K562 (cell line): ENCODE measurements around the gene GALNT16. TPM values are rescaled to one million over a fixed set of nuclear protein-coding genes. Genes with fewer than 3 reads are reported as not detected.
A peak's percentile ranks its signal among the peaks of the same experiment; 100 is the strongest.

Experiments
- ATAC-seq: fragments of 200-7000 bp; cut with Tn5 transposase; 3 replicates; pipeline ENCODE4 v1.9.1; 2020; ENCODE audit warnings: moderate library complexity
- BruUV-seq: library from RNA; stranded (reverse); fragments of 400-500 nt; replicated peaks from 2 replicates; lab custom pipeline; 2021; lab: Mats Ljungman, UMichigan
- CTCF ChIA-PET: fragments of 300-600 bp; formaldehyde crosslinking; extraction: SDS; loops from one replicate; lab custom pipeline; 2021; ENCODE audit warnings: low intra/inter-chr PET ratio; lab: Yijun Ruan, JAX
- POLR2A ChIA-PET: fragments of 300-600, 350-650 bp; sonication (Branson Sonifier 250); formaldehyde crosslinking; extraction: SDS; loops from one replicate; lab custom pipeline; 2021; ENCODE audit warnings: antibody characterized with exemption, inconsistent platforms; lab: Yijun Ruan, JAX
- DNase-seq, 4 experiments: peaks; one replicate each; pipeline versions ENCODE4 v3.0.0 to v3.0.0-alpha.2; 2011 to 2018; ENCODE audit warnings: low spot score in 3 of 4, mixed read lengths in 3 of 4; ENCODE audit errors: extremely low read depth in 1 of 4
- FAIRE-seq: peaks from 2 replicates; lab custom pipeline; 2011; peaks lifted over from hg19 to GRCh38; lab: Jason Lieb, UNC
- H2AFZ ChIP-seq: 2 replicates; pipeline ENCODE4 v1.6.0; 2011; ENCODE audit warnings: low read depth, low read length, control low read depth, inconsistent platforms
- H3K27ac ChIP-seq: fragments of 200-600 bp; 3 replicates; pipeline ENCODE4 v1.8.0; 2011; ENCODE audit warnings: low read depth, mild to moderate bottlenecking, control low read depth, inconsistent platforms, low read length, moderate library complexity, mixed read lengths; ENCODE audit errors: extremely low read depth
- H3K27me3 ChIP-seq, 2 experiments: fragments of 300-600 bp in 1 of 2; 2 replicates in 1 of 2; 3 replicates in 1 of 2; pipeline versions ENCODE4 v1.6.0 to v1.8.0; 2011; ENCODE audit warnings: inconsistent platforms in 2 of 2, low read length in 2 of 2, mild to moderate bottlenecking in 1 of 2, mixed read lengths in 1 of 2, moderate library complexity in 1 of 2; ENCODE audit not compliant: control insufficient read depth in 2 of 2, insufficient read depth in 2 of 2
- H3K36me3 ChIP-seq: fragments of 300-600 bp; 3 replicates; pipeline ENCODE4 v1.8.0; 2011; ENCODE audit warnings: mild to moderate bottlenecking, low read length, inconsistent platforms; ENCODE audit not compliant: control insufficient read depth, insufficient read depth
- H3K4me1 ChIP-seq, 2 experiments: fragments of 200-600 bp in 1 of 2; replicated peaks in 1 of 2; 2 replicates in 1 of 2; 3 replicates in 1 of 2; pipeline versions ENCODE4 v1.5.1 to v1.8.0; 2011; ENCODE audit warnings: inconsistent platforms in 2 of 2, low read length in 2 of 2, mild to moderate bottlenecking in 1 of 2, mixed read lengths in 1 of 2, moderate library complexity in 1 of 2; ENCODE audit not compliant: control insufficient read depth in 2 of 2, insufficient read depth in 2 of 2
- H3K4me2 ChIP-seq: 2 replicates; pipeline ENCODE4 v1.6.1; 2011; ENCODE audit warnings: low read length, control low read depth, inconsistent platforms, mixed read lengths; ENCODE audit not compliant: insufficient read depth
- H3K4me3 ChIP-seq: fragments of 200-600 bp; sonication (generic), shearing (Covaris generic); 2 replicates; pipeline ENCODE4 v1.5.1; 2016; ENCODE audit warnings: control low read depth, inconsistent platforms
- H3K79me2 ChIP-seq: fragments of 200-600 bp; 3 replicates; pipeline ENCODE4 v1.8.0; 2011; ENCODE audit warnings: low read length, inconsistent platforms; ENCODE audit not compliant: control insufficient read depth, insufficient read depth
- H3K9ac ChIP-seq, 2 experiments: 2 replicates each; pipeline versions ENCODE4 v1.6.0 to v1.6.1; 2011; ENCODE audit warnings: low read depth in 2 of 2, low read length in 2 of 2, control low read depth in 1 of 2, inconsistent platforms in 1 of 2, mild to moderate bottlenecking in 1 of 2, mixed read lengths in 1 of 2; ENCODE audit not compliant: insufficient read depth in 1 of 2
- H3K9me1 ChIP-seq: one replicate; pipeline ENCODE4 v1.6.0; 2011; ENCODE audit warnings: inconsistent platforms, mild to moderate bottlenecking, low read length, moderate library complexity; ENCODE audit not compliant: control insufficient read depth, insufficient read depth
- H3K9me3 ChIP-seq: replicated peaks from 2 replicates; pipeline ENCODE4 v1.5.1; 2011; ENCODE audit warnings: low read depth, low read length, inconsistent platforms; ENCODE audit not compliant: control insufficient read depth, insufficient read depth
- H4K20me1 ChIP-seq: replicated peaks from 2 replicates; pipeline ENCODE4 v1.6.1; 2011; ENCODE audit warnings: low read length, inconsistent platforms, mixed read lengths; ENCODE audit not compliant: control insufficient read depth, insufficient read depth
- NONO ChIP-seq, 2 experiments: fragments of 200-400 bp in 1 of 2; fragments of 450-650 bp in 1 of 2; formaldehyde crosslinking in 1 of 2; IDR thresholded peaks; 2 replicates each; pipeline ENCODE4 v1.6.1; 2017; ENCODE audit warnings: low read depth in 2 of 2, mild to moderate bottlenecking in 2 of 2, moderate library complexity in 2 of 2, low read length in 1 of 2
- PKNOX1 ChIP-seq: fragments of 450-650 bp; IDR thresholded peaks from 2 replicates; pipeline ENCODE4 v1.6.1; 2016
- XRCC4 ChIP-seq: IDR thresholded peaks from one replicate; pipeline ENCODE4 v1.6.1; 2011; ENCODE audit not compliant: insufficient read depth, insufficient read length; ENCODE audit errors: extremely low read depth
- ZNF124 ChIP-seq: sonication (generic); formaldehyde crosslinking; IDR thresholded peaks from 2 replicates; pipeline ENCODE4 v1.8.1; 2022; ENCODE audit warnings: missing genetic modification reagents
- ZNF512 ChIP-seq: IDR thresholded peaks from 2 replicates; pipeline ENCODE4 v1.6.1; 2016; ENCODE audit warnings: missing genetic modification characterization, missing compliant biosample characterization
- WGBS: fragments of 100-300 bp; shearing (Covaris generic); methylation state at CpG from one replicate; pipeline ENCODE4 v1.1.6; 2016; ENCODE audit warnings: low coverage, mixed read lengths; ENCODE audit not compliant: insufficient coverage; ENCODE audit errors: missing lambda C conversion rate; 5-methylcytosine and 5-hydroxymethylcytosine counted together
- in situ Hi-C: fragments of 300-500 bp; cut with MboI; formaldehyde crosslinking; loops from 4 replicates; pipeline ENCODE4 v1.15.0; 2018; ENCODE audit warnings: inconsistent platforms, mixed read lengths
- intact Hi-C: fragments of 100-400 bp; cut with micrococcal nuclease; formaldehyde crosslinking; loops from 2 replicates; pipeline ENCODE4 v1.14.2; 2022
- polyA plus RNA-seq, 8 experiments: library from polyadenylated mRNA; depleted of rRNA in 4 of 8; stranded (reverse) in 5 of 8; unstranded in 3 of 8; fragments of >200 nt; fragmentation: Nextera tagmentation in 2 of 8; fragmentation: Illumina TruSeq in 1 of 8; extraction: Ambion mirVana in 2 of 8; extraction: Trizol in 1 of 8; gene quantifications; 2 replicates each; pipeline versions ENCODE4 v1.2.1 to v1.2.3, GENCODE V29; 2011 to 2014; ENCODE audit warnings: inconsistent platforms in 1 of 8, missing spikeins in 1 of 8
- total RNA-seq, 7 experiments: library from RNA; depleted of rRNA in 6 of 7; stranded (reverse); fragments of >200 nt in 6 of 7; fragmentation: Illumina TruSeq in 2 of 7; extraction: Trizol in 2 of 7; gene quantifications; 2 replicates each; pipeline versions ENCODE4 v1.2.1 to v1.2.3, GENCODE V29; 2011 to 2021; ENCODE audit warnings: low replicate concordance in 1 of 7

Gene GALNT16
- total and polyA plus RNA-seq, 9 of the 15 experiments (the other 6 are each of a cell fraction or from before 2014, with no cell fraction given), result not detected

GRCh38 chr14:69358966-69359365 lies 99.0 kb downstream of the GALNT16 start (continued):
- TF ChIP-seq NONO (IDR thresholded peaks at IDR 0.05; ENCODE audit: low read depth in 2 of 2, low read length in 1 of 2), result no peak

- intact Hi-C loops (no loop called here), in situ Hi-C loops (no loop called here)
- H3K36me3 ChIP-seq, result no peaks in the 10 kb centered on the region
- H3K9me1 ChIP-seq, result no peaks in the 10 kb centered on the region
- no peak overlapping the region for H3K4me2 ChIP-seq
- H3K27me3 ChIP-seq, result peaks cover 2 to 41% of the 10 kb centered on the region in 2 experiments; a peak in 4 of 5 replicates
- no peaks in the 10 kb centered on the region for H3K79me2 ChIP-seq
- ATAC-seq (no peak), DNase-seq (no peak), FAIRE-seq (no peak)
- no peaks in the 10 kb centered on the region for H3K9me3 ChIP-seq
- no peak overlapping the region for H2AFZ ChIP-seq
- no peaks in the 10 kb centered on the region; a peak in 1 of 5 replicates for H3K4me1 ChIP-seq
- WGBS, result 0% methylated on average over 5 of the region's 7 CpGs
- POLR2A ChIA-PET, result interaction anchor here (0.7 kb wide), 1 partner anchor 170 kb away, joined by 3 read pairs; the partner anchor contains the start of gene EXD2
- H3K4me3 ChIP-seq, result no peak overlapping the region
- CTCF ChIA-PET, result no interaction called here
- no TSS peak for BruUV-seq
- no peak for TF ChIP-seq ZNF124 (CRISPR knock-in tag)
- 0 out of 2 replicates have a peak, but pooled peaks have one; percentile 6 for TF ChIP-seq PKNOX1
- peak; percentile 41; the same call in 1 of the 2 replicates for TF ChIP-seq ZNF512 (tag)
- no peak for TF ChIP-seq XRCC4
- no peak overlapping the region for H3K27ac ChIP-seq
- peaks cover 4% of the 10 kb centered on the region; the same call in 1 of the 2 replicates for H4K20me1 ChIP-seq
- H3K9ac ChIP-seq, result no peak overlapping the region; a peak in 1 of 4 replicates
These were observed 100.6 kb downstream of the GALNT16 start for GRCh38 chr14:69360438-69361108.
